GM21576 (cell line): ENCODE data around the gene KIRREL2.
"Not testable (repeated sequence)": the region's sequence is repeated elsewhere in the genome, so short reads cannot be mapped to it uniquely, and the experiment has no call there.

Source experiments
- ATAC-seq: cut with Tn5 transposase; IDR thresholded peaks from one replicate; pipeline ENCODE4 v1.9.1; 2021; ENCODE audit warnings: mild to moderate bottlenecking, moderate library complexity; ENCODE audit not compliant: unreplicated experiment

The KIRREL2 gene

DNA sequence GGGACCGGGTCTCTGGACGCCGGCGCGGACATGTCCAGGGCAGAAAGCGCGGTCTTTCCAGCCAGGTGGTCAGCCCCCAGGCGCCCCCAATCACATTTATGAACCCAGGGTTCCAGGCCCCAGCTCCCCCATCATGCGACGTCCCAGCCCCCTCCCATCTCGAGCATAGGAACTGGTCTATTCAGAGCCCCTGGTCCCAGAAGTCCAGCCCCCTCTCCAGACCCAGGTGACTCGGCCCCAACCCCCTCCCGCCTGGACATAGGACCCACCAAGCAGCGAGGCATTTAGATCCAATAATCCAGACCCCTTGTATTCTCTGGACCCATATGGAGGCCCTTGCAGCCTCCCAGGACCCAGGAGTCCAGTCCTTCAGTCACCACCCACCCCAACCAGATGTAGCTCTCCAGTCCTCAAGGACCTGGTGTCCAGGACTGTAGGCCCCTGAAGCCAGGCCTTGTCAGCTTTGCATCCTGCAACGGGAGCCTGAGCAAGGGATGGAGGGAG, 12.2 kb downstream of the KIRREL2 start:
- ATAC-seq, result no peak

- peak; percentile 58 for ATAC-seq
Observed at GRCh38 chr19:35869327-35870123, 12.8 kb downstream of the KIRREL2 start.

DNA sequence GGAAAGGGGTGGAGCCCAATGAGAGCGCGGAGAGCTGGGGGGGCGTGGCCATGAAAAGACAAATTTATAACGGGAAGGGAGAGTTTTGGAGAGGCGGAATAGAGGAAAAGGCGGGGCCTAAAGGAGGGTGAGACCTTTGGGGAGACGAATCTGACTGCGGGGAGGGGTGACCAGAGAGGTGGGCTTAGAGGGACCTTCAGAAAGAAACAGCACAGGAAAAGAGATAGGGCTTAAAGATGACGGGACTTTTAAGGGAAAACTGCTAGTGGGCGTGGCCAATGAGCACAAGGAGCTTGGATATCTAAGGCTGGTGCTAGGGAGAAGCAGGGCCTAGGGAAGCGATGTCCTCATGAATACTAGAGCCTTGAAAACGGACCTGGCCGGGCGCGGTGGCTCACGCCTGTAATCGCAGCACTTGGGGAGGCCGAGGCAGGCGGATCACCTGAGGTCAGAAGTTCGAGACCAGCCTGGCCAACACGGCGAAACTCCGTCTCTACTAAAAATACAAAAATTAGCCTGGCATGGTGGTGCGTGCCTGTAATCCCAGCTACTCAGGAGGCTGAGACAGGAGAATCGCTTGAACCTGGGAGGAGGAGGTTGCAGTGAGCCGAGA, 13.5 kb downstream of the KIRREL2 start:
- not testable (repeated sequence) for ATAC-seq

GRCh38 chr19:35870798-35871197, 14.1 kb downstream of the KIRREL2 start:
- ATAC-seq, result no peak

DNA sequence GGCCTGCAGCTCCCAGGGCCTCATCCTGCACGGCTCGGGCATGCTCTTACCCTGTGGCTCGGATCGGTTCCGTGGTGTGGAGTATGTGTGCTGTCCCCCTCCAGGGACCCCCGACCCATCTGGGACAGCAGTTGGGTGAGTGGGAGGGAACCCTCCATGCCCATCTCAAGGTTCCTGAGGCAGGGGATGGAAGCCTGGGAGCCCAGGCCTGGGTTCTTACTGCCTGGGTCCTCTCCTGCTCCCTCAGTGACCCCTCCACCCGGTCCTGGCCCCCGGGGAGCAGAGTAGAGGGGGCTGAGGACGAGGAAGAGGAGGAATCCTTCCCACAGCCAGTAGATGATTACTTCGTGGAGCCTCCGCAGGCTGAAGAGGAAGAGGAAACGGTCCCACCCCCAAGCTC, 14.9 kb downstream of the KIRREL2 start:
- ATAC-seq, result no peak

DNA sequence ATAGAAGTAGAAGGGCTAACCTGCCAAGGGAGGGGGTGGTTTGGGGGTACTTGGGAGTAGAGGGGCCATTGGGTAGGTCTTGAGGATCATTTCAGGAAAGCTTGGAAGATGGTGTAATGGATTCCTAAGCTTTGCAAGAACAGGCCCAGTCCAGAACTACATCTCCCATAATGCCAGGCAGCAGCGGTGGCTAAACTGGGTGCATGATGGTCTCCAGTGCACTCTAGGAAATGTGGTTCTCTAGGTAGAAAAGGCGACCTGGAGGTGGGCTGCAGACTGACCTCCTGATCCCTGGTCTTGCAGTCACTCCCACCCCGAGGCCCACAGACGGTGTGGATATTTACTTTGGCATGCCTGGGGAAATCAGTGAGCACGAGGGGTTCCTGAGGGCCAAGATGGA, 15.5 kb downstream of the KIRREL2 start:
- no peak for ATAC-seq

- ATAC-seq, result no peak
Observed at GRCh38 chr19:35874392-35874930, 17.8 kb downstream of the KIRREL2 start.

DNA sequence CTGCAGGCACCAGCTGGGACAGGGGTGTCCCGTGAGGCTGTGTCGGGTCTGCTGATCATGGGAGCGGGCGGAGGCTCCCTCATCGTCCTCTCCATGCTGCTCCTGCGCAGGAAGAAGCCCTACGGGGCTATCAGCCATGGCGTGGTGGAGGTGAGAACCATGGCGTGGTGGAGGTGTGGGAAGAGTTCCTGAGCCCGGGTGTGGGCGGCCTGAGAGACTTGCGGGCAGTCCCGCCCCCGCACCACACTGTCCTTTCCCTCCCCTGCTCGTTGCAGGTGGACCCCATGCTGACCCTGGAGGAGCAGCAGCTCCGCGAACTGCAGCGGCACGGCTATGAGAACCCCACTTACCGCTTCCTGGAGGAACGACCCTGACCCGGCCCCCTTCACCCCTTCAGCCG, 22.4 kb downstream of the KIRREL2 start:
- ATAC-seq, result no peak

- ATAC-seq, result no peak
Observed at GRCh38 chr19:35879770-35880317, 23.1 kb downstream of the KIRREL2 start.

GRCh38 chr19:35882114-35882832, 25.6 kb downstream of the KIRREL2 start:
- ATAC-seq, result no peak

- ATAC-seq, result no peak
Observed at GRCh38 chr19:35883882-35884281, 27.2 kb downstream of the KIRREL2 start.

DNA sequence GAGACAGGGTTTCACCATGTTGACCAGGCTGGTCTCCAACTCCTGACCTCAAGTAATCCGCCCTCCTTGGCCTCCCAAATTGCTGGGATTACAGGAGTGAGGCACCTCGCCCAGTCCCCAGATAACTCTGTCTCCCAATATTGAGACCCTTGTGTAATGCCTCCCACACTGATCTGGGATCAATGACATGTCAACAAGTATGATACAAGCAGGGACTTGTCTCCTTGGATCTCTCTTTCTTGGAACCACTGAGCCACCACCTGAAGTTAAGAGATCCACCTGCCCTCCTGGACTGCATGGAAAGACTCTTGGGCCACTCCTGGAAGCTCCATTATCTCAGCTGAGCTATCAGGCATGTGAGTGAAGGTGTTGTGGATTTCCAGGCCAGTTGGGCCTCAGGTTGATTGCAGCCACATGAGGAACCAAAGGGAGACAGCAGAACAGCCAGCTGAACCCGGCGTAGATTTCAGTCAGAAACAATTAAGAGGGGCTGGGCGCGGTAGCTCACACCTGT, 28.6 kb downstream of the KIRREL2 start:
- ATAC-seq, result no peak

DNA sequence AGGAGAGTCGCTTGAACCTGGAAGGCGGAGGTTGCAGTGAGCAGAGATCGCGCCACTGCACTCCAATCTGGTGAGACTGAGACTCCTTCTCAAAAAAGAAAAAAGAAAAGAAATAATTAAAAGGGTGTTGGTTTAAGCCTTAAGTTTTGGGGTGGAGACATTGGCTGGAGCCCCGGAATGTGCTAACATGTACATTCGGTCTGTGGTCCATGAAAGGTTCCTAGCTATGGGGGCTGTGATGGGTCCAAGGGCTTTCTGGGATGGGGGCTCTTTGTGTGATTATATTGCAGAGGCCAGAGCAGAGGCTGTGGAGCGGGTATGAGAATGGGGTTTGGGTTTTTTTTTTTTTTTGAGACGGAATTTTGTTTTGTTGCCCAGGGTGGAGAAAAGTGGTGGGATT, 29.2 kb downstream of the KIRREL2 start:
- no peak for ATAC-seq

DNA sequence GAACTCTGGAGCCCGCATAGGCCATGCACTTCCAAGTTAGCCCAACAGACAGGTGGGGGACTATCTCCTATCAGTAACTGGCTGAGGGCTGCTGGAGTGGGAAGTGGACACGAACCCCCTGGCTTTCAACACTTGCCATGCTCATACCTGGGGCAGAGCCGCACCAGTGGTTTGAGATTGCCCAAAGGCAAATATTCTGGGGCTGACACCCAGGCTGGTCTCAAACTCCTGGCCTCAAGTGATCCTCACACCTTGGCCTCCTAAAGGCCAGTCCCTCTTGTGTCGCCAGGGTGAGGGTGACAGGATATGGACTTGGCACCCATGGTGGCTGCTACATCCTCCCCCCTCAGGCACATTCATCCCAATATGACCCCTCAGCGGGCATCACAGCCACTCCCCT, 30.5 kb downstream of the KIRREL2 start:
- ATAC-seq, result no peak

DNA sequence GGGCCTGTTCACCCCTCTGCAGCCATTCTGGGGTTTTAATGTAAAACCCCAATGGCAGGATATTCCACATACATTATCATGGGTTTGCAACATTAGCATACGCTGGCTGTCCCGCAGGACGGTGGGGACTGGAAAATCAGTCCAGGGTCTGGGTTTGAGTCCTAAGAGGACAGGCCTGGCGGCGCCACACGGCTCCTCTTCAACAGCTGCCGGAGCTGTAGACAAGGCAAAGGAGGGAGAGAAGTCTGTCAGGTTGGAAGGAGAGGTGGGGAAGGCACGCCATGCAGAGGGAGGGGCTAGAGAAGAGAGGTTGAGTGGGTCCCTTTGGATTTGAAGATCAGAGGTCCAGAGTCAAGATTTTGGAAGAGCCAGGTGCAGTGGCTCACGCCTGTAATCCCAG, 31.7 kb downstream of the KIRREL2 start:
- no peak for ATAC-seq

GRCh38 chr19:35889370-35890112, 32.8 kb downstream of the KIRREL2 start:
- ATAC-seq, result no peak

DNA sequence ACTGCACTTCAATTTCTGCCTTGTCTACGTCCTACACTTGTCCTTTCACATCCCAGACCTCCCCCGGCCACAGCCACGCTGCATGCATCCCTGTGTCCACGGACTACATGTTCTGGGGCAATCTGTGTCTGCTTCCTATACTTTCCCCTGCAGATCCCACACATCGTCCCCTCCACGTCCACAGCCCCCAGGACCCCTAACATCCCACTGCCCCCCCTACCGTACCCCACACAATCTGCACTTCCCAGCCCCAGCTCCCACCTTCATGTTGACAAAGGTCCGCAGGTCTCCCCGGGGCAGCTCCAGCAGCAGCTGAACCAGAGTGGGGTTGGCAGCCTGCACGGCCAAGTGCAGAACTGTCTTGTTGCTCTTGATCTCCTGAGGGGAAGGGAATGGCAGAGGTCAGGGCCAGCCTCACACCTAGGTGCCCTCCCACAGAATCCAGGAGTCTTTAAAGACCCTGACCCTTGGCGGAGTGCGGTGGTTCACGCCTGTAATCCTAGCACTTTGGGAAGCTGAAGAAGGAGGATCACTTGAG, 33.5 kb downstream of the KIRREL2 start:
- no peak for ATAC-seq

GRCh38 chr19:35891819-35892218, 35.1 kb downstream of the KIRREL2 start:
- ATAC-seq, result not testable (repeated sequence)

- no peak for ATAC-seq
Observed at GRCh38 chr19:35894342-35894741, 37.6 kb downstream of the KIRREL2 start.
